HepG2 (cell line): ENCODE data around the gene CAP2. TPM values are rescaled to one million over a fixed set of nuclear protein-coding genes. Genes with fewer than 3 reads are reported as not detected.

Experiments used
- ATAC-seq: fragments of 200-7000 bp; cut with Tn5 transposase; 3 replicates; pipeline ENCODE4 v1.9.1; 2020; ENCODE audit warnings: mild to moderate bottlenecking, moderate library complexity
- BruUV-seq: library from RNA; stranded (reverse); fragments of 400-500 nt; replicated peaks from 2 replicates; lab custom pipeline; 2021; lab: Mats Ljungman, UMichigan
- CTCF ChIA-PET: fragments of 300-600 bp; formaldehyde crosslinking; extraction: SDS; loops from one replicate; lab custom pipeline; 2021; ENCODE audit warnings: low total read pairs, inconsistent platforms, low intra/inter-chr PET ratio; lab: Yijun Ruan, JAX
- POLR2A ChIA-PET: fragments of 350-600 bp; sonication (Branson Sonifier 250); formaldehyde crosslinking; loops from one replicate; lab custom pipeline; 2020; ENCODE audit warnings: antibody characterized with exemption, inconsistent platforms; lab: Yijun Ruan, JAX
- DNase-seq: peaks from one replicate; pipeline ENCODE4 v3.0.0-alpha.2; 2015; ENCODE audit warnings: low spot score
- FAIRE-seq: peaks from 3 replicates; lab custom pipeline; 2011; peaks lifted over from hg19 to GRCh38; lab: Jason Lieb, UNC
- H2AFZ ChIP-seq: one replicate; pipeline ENCODE4 v1.6.1; 2011; ENCODE audit warnings: low read length, inconsistent platforms
- H3K27ac ChIP-seq: fragments of 300-600 bp; 3 replicates; pipeline ENCODE4 v1.8.0; 2011; ENCODE audit warnings: mixed run types, mild to moderate bottlenecking, mixed read lengths, low read length, inconsistent platforms; ENCODE audit not compliant: insufficient read depth; ENCODE audit errors: extremely low read length
- H3K27me3 ChIP-seq, 2 experiments: fragments of 200-600 bp in 1 of 2; 2 replicates in 1 of 2; 3 replicates in 1 of 2; pipeline versions ENCODE4 v1.6.0 to v1.8.0; 2011; ENCODE audit warnings: low read length in 2 of 2, mild to moderate bottlenecking in 2 of 2, moderate library complexity in 2 of 2, inconsistent platforms in 1 of 2; ENCODE audit not compliant: insufficient read depth in 2 of 2, control insufficient read depth in 1 of 2
- H3K36me3 ChIP-seq, 2 experiments: fragments of 200-600 bp in 1 of 2; replicated peaks in 1 of 2; 2 replicates in 1 of 2; 3 replicates in 1 of 2; pipeline versions ENCODE4 v1.5.1 to v1.8.0; 2011; ENCODE audit warnings: low read length in 2 of 2, inconsistent platforms in 1 of 2; ENCODE audit not compliant: insufficient read depth in 2 of 2, control insufficient read depth in 1 of 2
- H3K4me1 ChIP-seq: 2 replicates; pipeline ENCODE4 v1.5.1; 2012; ENCODE audit warnings: low read length, inconsistent platforms; ENCODE audit not compliant: insufficient read depth
- H3K4me2 ChIP-seq: 2 replicates; pipeline ENCODE4 v1.6.0; 2011; ENCODE audit warnings: low read depth, low read length, inconsistent platforms
- H3K4me3 ChIP-seq, 3 experiments: fragments of 200-600 bp in 1 of 3; sonication (generic), shearing (Covaris generic) in 1 of 3; replicated peaks in 1 of 3; 2 replicates each; pipeline ENCODE4 v1.5.1; 2011 to 2016; ENCODE audit warnings: low read length in 3 of 3, inconsistent platforms in 2 of 3, low read depth in 2 of 3, mild to moderate bottlenecking in 2 of 3, control low read depth in 1 of 3, mixed read lengths in 1 of 3; ENCODE audit not compliant: insufficient read depth in 1 of 3
- H3K79me2 ChIP-seq: one replicate; pipeline ENCODE4 v1.6.1; 2011; ENCODE audit warnings: low read length, inconsistent platforms; ENCODE audit not compliant: insufficient read depth
- H3K9ac ChIP-seq: 2 replicates; pipeline ENCODE4 v1.6.0; 2011; ENCODE audit warnings: mild to moderate bottlenecking, low read depth, low read length, inconsistent platforms; ENCODE audit not compliant: insufficient read depth
- H3K9me3 ChIP-seq: 2 replicates; pipeline ENCODE4 v1.5.1; 2012; ENCODE audit warnings: mild to moderate bottlenecking, low read length
- H4K20me1 ChIP-seq: 2 replicates; pipeline ENCODE4 v1.6.0; 2011; ENCODE audit warnings: inconsistent platforms, mild to moderate bottlenecking, low read length, moderate library complexity; ENCODE audit not compliant: insufficient read depth
- FOSL2 ChIP-seq: sonication (generic); formaldehyde crosslinking; IDR thresholded peaks from 2 replicates; pipeline ENCODE4 v1.4.0; 2020; ENCODE audit warnings: missing genetic modification reagents
- MLLT10 ChIP-seq: sonication (generic); formaldehyde crosslinking; IDR thresholded peaks from 2 replicates; pipeline ENCODE4 v1.4.0; 2020; ENCODE audit warnings: missing genetic modification reagents
- SAFB2 ChIP-seq: sonication (generic); formaldehyde crosslinking; IDR thresholded peaks from 2 replicates; pipeline ENCODE4 v1.5.1; 2020; ENCODE audit warnings: missing genetic modification reagents, low read depth, mild to moderate bottlenecking, borderline replicate concordance
- TEAD2 ChIP-seq: sonication (generic); formaldehyde crosslinking; IDR thresholded peaks from 2 replicates; pipeline ENCODE4 v1.9.0; 2021; ENCODE audit warnings: missing genetic modification reagents
- ZNF382 ChIP-seq: sonication (generic); formaldehyde crosslinking; IDR thresholded peaks from 2 replicates; pipeline ENCODE4 v1.5.0; 2020; ENCODE audit warnings: missing genetic modification reagents, mild to moderate bottlenecking, borderline replicate concordance
- ZNF547 ChIP-seq: sonication (generic); formaldehyde crosslinking; IDR thresholded peaks from 2 replicates; pipeline ENCODE4 v1.5.1; 2020; ENCODE audit warnings: mild to moderate bottlenecking, missing genetic modification reagents
- WGBS: methylation state at CpG from one replicate; pipeline ENCODE4 v1.1.6; 2017; ENCODE audit warnings: low lambda C conversion rate; 5-methylcytosine and 5-hydroxymethylcytosine counted together
- in situ Hi-C: cut with HindIII; loops from 2 replicates; pipeline ENCODE4 v1.10.0; 2017; ENCODE audit warnings: low pct_unique_long_range_greater_than_20kb; ENCODE audit not compliant: extremely low pct_ligation_motif_present
- intact Hi-C: fragments of 100-400 bp; cut with micrococcal nuclease; formaldehyde crosslinking; loops from one replicate; pipeline ENCODE4 v1.10.0; 2022; ENCODE audit not compliant: unreplicated experiment
- polyA plus RNA-seq, 8 experiments: library from polyadenylated mRNA; depleted of rRNA in 3 of 8; stranded (reverse) in 7 of 8; unstranded in 1 of 8; fragments of >200 nt; fragmentation: Illumina TruSeq in 4 of 8; extraction: Trizol in 4 of 8; gene quantifications; 2 replicates each; pipeline versions ENCODE4 v1.2.1 to v1.2.3, GENCODE V29; 2011 to 2016; ENCODE audit warnings: low read depth in 4 of 8, missing spikeins in 1 of 8, mixed read lengths in 1 of 8; ENCODE audit not compliant: insufficient read depth in 1 of 8
- total RNA-seq, 5 experiments: library from RNA; depleted of rRNA; stranded (reverse); fragments of >200 nt; fragmentation: Illumina TruSeq; extraction: Trizol; gene quantifications; 2 replicates each; pipeline ENCODE4 v1.2.3, GENCODE V29; 2016; ENCODE audit warnings: low read depth in 1 of 5
- TF ChIP-seq, protein P1 (sequence below): sonication (generic); formaldehyde crosslinking; IDR thresholded peaks from 2 replicates; pipeline ENCODE4 v1.4.0; 2020; ENCODE audit warnings: missing genetic modification reagents, mild to moderate bottlenecking, borderline replicate concordance
- TF ChIP-seq, protein P2 (sequence below): sonication (generic); formaldehyde crosslinking; IDR thresholded peaks from 2 replicates; pipeline ENCODE4 v1.5.1; 2020; ENCODE audit warnings: mild to moderate bottlenecking, missing genetic modification reagents, moderate library complexity

Gene CAP2
- total and polyA plus RNA-seq, 2 of the 13 experiments (the other 11 are each of a cell fraction or from before 2014, with no cell fraction given): 7.9 to 53.1 TPM

DNA sequence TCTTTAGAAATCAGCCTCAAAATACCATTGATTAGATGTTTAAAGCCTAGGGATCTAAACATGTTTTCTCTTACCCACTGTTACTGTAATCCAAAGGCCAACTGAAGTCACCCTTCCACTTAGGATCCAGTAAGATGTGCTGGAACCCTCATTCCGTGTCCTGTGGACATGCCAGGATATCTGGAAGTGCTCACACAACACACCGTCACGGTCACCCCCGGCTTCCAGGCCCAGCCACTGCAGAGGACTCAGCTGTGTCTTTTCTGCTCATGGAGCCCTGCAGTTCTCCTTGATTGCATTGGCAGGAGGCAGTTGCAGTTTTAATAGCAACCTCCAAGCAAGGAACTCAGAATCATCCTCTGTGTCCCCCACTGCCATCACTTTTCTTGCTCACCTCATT is 93.3 kb downstream of the CAP2 start (continued):
- TF ChIP-seq, protein P1, sequence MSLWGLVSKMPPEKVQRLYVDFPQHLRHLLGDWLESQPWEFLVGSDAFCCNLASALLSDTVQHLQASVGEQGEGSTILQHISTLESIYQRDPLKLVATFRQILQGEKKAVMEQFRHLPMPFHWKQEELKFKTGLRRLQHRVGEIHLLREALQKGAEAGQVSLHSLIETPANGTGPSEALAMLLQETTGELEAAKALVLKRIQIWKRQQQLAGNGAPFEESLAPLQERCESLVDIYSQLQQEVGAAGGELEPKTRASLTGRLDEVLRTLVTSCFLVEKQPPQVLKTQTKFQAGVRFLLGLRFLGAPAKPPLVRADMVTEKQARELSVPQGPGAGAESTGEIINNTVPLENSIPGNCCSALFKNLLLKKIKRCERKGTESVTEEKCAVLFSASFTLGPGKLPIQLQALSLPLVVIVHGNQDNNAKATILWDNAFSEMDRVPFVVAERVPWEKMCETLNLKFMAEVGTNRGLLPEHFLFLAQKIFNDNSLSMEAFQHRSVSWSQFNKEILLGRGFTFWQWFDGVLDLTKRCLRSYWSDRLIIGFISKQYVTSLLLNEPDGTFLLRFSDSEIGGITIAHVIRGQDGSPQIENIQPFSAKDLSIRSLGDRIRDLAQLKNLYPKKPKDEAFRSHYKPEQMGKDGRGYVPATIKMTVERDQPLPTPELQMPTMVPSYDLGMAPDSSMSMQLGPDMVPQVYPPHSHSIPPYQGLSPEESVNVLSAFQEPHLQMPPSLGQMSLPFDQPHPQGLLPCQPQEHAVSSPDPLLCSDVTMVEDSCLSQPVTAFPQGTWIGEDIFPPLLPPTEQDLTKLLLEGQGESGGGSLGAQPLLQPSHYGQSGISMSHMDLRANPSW: no peak
- TF ChIP-seq, protein P2, sequence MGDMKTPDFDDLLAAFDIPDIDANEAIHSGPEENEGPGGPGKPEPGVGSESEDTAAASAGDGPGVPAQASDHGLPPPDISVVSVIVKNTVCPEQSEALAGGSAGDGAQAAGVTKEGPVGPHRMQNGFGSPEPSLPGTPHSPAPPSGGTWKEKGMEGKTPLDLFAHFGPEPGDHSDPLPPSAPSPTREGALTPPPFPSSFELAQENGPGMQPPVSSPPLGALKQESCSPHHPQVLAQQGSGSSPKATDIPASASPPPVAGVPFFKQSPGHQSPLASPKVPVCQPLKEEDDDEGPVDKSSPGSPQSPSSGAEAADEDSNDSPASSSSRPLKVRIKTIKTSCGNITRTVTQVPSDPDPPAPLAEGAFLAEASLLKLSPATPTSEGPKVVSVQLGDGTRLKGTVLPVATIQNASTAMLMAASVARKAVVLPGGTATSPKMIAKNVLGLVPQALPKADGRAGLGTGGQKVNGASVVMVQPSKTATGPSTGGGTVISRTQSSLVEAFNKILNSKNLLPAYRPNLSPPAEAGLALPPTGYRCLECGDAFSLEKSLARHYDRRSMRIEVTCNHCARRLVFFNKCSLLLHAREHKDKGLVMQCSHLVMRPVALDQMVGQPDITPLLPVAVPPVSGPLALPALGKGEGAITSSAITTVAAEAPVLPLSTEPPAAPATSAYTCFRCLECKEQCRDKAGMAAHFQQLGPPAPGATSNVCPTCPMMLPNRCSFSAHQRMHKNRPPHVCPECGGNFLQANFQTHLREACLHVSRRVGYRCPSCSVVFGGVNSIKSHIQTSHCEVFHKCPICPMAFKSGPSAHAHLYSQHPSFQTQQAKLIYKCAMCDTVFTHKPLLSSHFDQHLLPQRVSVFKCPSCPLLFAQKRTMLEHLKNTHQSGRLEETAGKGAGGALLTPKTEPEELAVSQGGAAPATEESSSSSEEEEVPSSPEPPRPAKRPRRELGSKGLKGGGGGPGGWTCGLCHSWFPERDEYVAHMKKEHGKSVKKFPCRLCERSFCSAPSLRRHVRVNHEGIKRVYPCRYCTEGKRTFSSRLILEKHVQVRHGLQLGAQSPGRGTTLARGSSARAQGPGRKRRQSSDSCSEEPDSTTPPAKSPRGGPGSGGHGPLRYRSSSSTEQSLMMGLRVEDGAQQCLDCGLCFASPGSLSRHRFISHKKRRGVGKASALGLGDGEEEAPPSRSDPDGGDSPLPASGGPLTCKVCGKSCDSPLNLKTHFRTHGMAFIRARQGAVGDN (CRISPR knock-in tag): no peak
- TF ChIP-seq MLLT10 (CRISPR knock-in tag): no peak
- TF ChIP-seq SAFB2: no peak
- TF ChIP-seq TEAD2 (CRISPR knock-in tag): no peak

DNA sequence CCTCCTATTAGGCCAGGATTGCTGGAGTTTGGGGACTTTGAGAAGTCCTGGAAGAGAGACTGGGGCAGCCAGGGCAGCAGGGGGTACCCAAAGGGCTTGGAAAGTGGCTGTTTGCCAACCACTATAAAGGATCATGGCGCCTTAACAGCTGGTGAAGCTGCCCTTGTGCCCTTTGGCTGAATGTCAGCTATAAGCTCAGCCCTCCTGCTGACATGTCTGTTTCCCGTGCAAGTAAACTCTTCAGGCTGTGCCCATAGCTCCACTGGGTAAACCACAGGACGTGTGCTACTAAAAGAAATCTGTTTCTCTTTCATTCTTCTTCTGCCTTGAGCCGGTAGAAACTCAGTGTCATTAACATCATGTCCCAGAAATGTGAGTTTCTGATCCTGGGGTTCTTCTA is 97.3 kb downstream of the CAP2 start:
- no TSS peak for BruUV-seq
- Histone ChIP-seq H3K4me1 (peaks cover 8% of the 10 kb centered on the region), H3K9ac (no peak overlapping the region), H3K4me2 (no peak overlapping the region), H2AFZ (no peak overlapping the region), H3K79me2 (no peaks in the 10 kb centered on the region), H3K36me3 (peaks cover 0 to 2% of the 10 kb centered on the region in 2 experiments; a peak in 3 of 5 replicates), H3K27ac (no peak overlapping the region), H3K4me3 (no peak overlapping the region), H3K9me3 (no peaks in the 10 kb centered on the region), H3K27me3 (no peaks in the 10 kb centered on the region), H4K20me1 (no peaks in the 10 kb centered on the region)
- ATAC-seq (no peak), DNase-seq (no peak), FAIRE-seq (no peak)
- POLR2A ChIA-PET: no interaction called here
- CTCF ChIA-PET: no interaction called here
- in situ Hi-C loops: no loop called here
- intact Hi-C loops: no loop called here
- 88% methylated on average over 4 of the region's 4 CpGs for WGBS
- TF ChIP-seq FOSL2 (CRISPR knock-in tag) (no peak), ZNF382 (no peak), ZNF547 (no peak)
